H9 (cell line): ENCODE results near the gene DNASE1L1. TPM values are rescaled to one million over a fixed set of nuclear protein-coding genes. Genes with fewer than 3 reads are reported as not detected.

Experiments
- DNase-seq: peaks from one replicate; pipeline ENCODE4 v3.0.0-alpha.2; 2017
- H2AFZ ChIP-seq: one replicate; pipeline ENCODE4 v1.6.1; 2013; ENCODE audit warnings: mild to moderate bottlenecking, low read length, control low read depth, moderate library complexity
- H2AK5ac ChIP-seq: 2 replicates; pipeline ENCODE4 v1.6.1; 2013; ENCODE audit warnings: low read length, control low read depth, mixed read lengths; ENCODE audit not compliant: insufficient read length
- H2BK120ac ChIP-seq: one replicate; pipeline ENCODE4 v1.6.1; 2013; ENCODE audit warnings: low read depth, mild to moderate bottlenecking, low read length, control low read depth, inconsistent platforms; ENCODE audit not compliant: poor library complexity, severe bottlenecking
- H2BK12ac ChIP-seq: 2 replicates; pipeline ENCODE4 v1.6.1; 2013; ENCODE audit warnings: low read length, control low read depth, mixed read lengths, low read depth; ENCODE audit not compliant: insufficient read length
- H2BK15ac ChIP-seq: 2 replicates; pipeline ENCODE4 v1.6.1; 2013; ENCODE audit warnings: low read depth, low read length, control low read depth
- H2BK20ac ChIP-seq: one replicate; pipeline ENCODE4 v1.6.1; 2013; ENCODE audit warnings: low read depth, mild to moderate bottlenecking, low read length, control low read depth, inconsistent platforms; ENCODE audit not compliant: poor library complexity, severe bottlenecking
- H2BK5ac ChIP-seq: 2 replicates; pipeline ENCODE4 v1.6.1; 2013; ENCODE audit warnings: low read length, control low read depth, mixed read lengths; ENCODE audit not compliant: insufficient read length
- H3K14ac ChIP-seq: 2 replicates; pipeline ENCODE4 v1.6.1; 2013; ENCODE audit warnings: low read length, control low read depth; ENCODE audit not compliant: insufficient read depth
- H3K18ac ChIP-seq: 2 replicates; pipeline ENCODE4 v1.6.1; 2013; ENCODE audit warnings: low read depth, mild to moderate bottlenecking, mixed read lengths, low read length, control low read depth; ENCODE audit not compliant: insufficient read length
- H3K23ac ChIP-seq: 2 replicates; pipeline ENCODE4 v1.6.1; 2013; ENCODE audit warnings: low read length, control low read depth, mixed read lengths, low read depth; ENCODE audit not compliant: insufficient read length
- H3K23me2 ChIP-seq: 2 replicates; pipeline ENCODE4 v1.6.1; 2013; ENCODE audit warnings: low read depth, mild to moderate bottlenecking, mixed read lengths, low read length, control low read depth; ENCODE audit not compliant: insufficient read length, poor library complexity, severe bottlenecking
- H3K27ac ChIP-seq: 2 replicates; pipeline ENCODE4 v1.5.1; 2013; ENCODE audit warnings: low read length, control low read depth, mixed read lengths, low read depth; ENCODE audit not compliant: insufficient read length
- H3K27me3 ChIP-seq: 2 replicates; pipeline ENCODE4 v1.6.1; 2013; ENCODE audit warnings: low read length, control low read depth, inconsistent platforms; ENCODE audit not compliant: insufficient read depth
- H3K4ac ChIP-seq: 2 replicates; pipeline ENCODE4 v1.6.1; 2013; ENCODE audit warnings: low read depth, mild to moderate bottlenecking, control low read depth, inconsistent platforms, low read length, moderate library complexity
- H3K4me1 ChIP-seq: 2 replicates; pipeline ENCODE4 v1.6.1; 2013; ENCODE audit warnings: low read length, control low read depth, inconsistent platforms; ENCODE audit not compliant: insufficient read depth
- H3K4me2 ChIP-seq: 2 replicates; pipeline ENCODE4 v1.6.1; 2013; ENCODE audit warnings: low read length, control low read depth, mixed read lengths; ENCODE audit not compliant: insufficient read length, insufficient read depth
- H3K56ac ChIP-seq: 2 replicates; pipeline ENCODE4 v1.6.1; 2013; ENCODE audit warnings: low read depth, mild to moderate bottlenecking, mixed read lengths, low read length, control low read depth; ENCODE audit not compliant: insufficient read length
- H3K79me1 ChIP-seq: 2 replicates; pipeline ENCODE4 v1.6.1; 2013; ENCODE audit warnings: low read depth, mild to moderate bottlenecking, moderate library complexity, low read length, control low read depth, inconsistent platforms; ENCODE audit not compliant: insufficient read depth, poor library complexity, severe bottlenecking
- H3K79me2 ChIP-seq: 2 replicates; pipeline ENCODE4 v1.6.1; 2013; ENCODE audit warnings: low read length, control low read depth, inconsistent platforms; ENCODE audit not compliant: insufficient read depth
- H3K9ac ChIP-seq: 2 replicates; pipeline ENCODE4 v1.6.1; 2013; ENCODE audit warnings: low read length, control low read depth, mixed read lengths; ENCODE audit not compliant: insufficient read length; ENCODE audit errors: extremely low read depth
- H3K9me3 ChIP-seq: one replicate; pipeline ENCODE4 v1.6.1; 2013; ENCODE audit warnings: low read depth, low read length, inconsistent platforms; ENCODE audit not compliant: control insufficient read depth
- H3T11ph ChIP-seq: one replicate; pipeline ENCODE4 v1.6.1; 2013; ENCODE audit warnings: mild to moderate bottlenecking, low read length, control low read depth, inconsistent platforms
- H4K20me1 ChIP-seq: one replicate; pipeline ENCODE4 v1.6.1; 2013; ENCODE audit not compliant: control insufficient read depth, insufficient read length, insufficient read depth
- H4K5ac ChIP-seq: 2 replicates; pipeline ENCODE4 v1.6.1; 2013; ENCODE audit warnings: low read depth, mild to moderate bottlenecking, mixed read lengths, low read length, control low read depth; ENCODE audit not compliant: insufficient read length
- H4K8ac ChIP-seq: replicated peaks from 2 replicates; pipeline ENCODE4 v1.6.1; 2013; ENCODE audit warnings: low read length, control low read depth, mixed read lengths, low read depth; ENCODE audit not compliant: insufficient read length
- H4K91ac ChIP-seq: 2 replicates; pipeline ENCODE4 v1.6.1; 2013; ENCODE audit warnings: low read depth, mild to moderate bottlenecking, moderate library complexity, mixed read lengths, low read length, control low read depth; ENCODE audit not compliant: insufficient read length
- H3K27ac Mint-ChIP-seq, 3 experiments: 2 replicates in 2 of 3; 3 replicates in 1 of 3; pipeline ENCODE4 v1.8.0; 2020 to 2021; ENCODE audit warnings: mixed read lengths in 3 of 3, mild to moderate bottlenecking in 1 of 3, moderate library complexity in 1 of 3
- H3K27me3 Mint-ChIP-seq: 2 replicates; pipeline ENCODE4 v1.8.0; 2021; ENCODE audit warnings: low read depth, mild to moderate bottlenecking, moderate library complexity, mixed read lengths
- H3K36me3 Mint-ChIP-seq, 3 experiments: 2 replicates in 2 of 3; 3 replicates in 1 of 3; pipeline ENCODE4 v1.8.0; 2020 to 2021; ENCODE audit warnings: low read depth in 3 of 3, mixed read lengths in 3 of 3; ENCODE audit not compliant: insufficient read depth in 1 of 3
- H3K4me1 Mint-ChIP-seq, 2 experiments: 2 replicates each; pipeline ENCODE4 v1.8.0; 2020; ENCODE audit warnings: mixed read lengths in 2 of 2
- H3K4me3 Mint-ChIP-seq, 2 experiments: 2 replicates in 1 of 2; 3 replicates in 1 of 2; pipeline ENCODE4 v1.8.0; 2020 to 2021; ENCODE audit warnings: mild to moderate bottlenecking in 2 of 2, mixed read lengths in 2 of 2, moderate library complexity in 1 of 2
- H3K9me3 Mint-ChIP-seq, 2 experiments: 2 replicates in 1 of 2; 3 replicates in 1 of 2; pipeline ENCODE4 v1.8.0; 2020; ENCODE audit warnings: mild to moderate bottlenecking in 2 of 2, mixed read lengths in 2 of 2, moderate library complexity in 1 of 2
- CTCF ChIP-seq: fragments of 200-600 bp; sonication (generic); conservative IDR thresholded peaks from 3 replicates; pipeline ENCODE4 v1.8.0; 2021; ENCODE audit warnings: antibody characterized with exemption, mild to moderate bottlenecking
- WGBS: extraction: QIAGEN DNeasy Blood & Tissue Kit; methylation state at CpG from one replicate; pipeline ENCODE4 v1.1.7; 2013; ENCODE audit warnings: missing lambda C conversion rate, low lambda C conversion rate, mixed read lengths; ENCODE audit not compliant: insufficient read length; ENCODE audit errors: extremely low coverage; 5-methylcytosine and 5-hydroxymethylcytosine counted together
- total RNA-seq: library from RNA; stranded (reverse); gene quantifications from 2 replicates; pipeline ENCODE4 v1.2.1, GENCODE V29; 2021

The DNASE1L1 gene
- total RNA-seq, 1 experiment from 2014 or later: 14.5 TPM

GRCh38 chrX:154371789-154372300 is 37.2 kb downstream of the DNASE1L1 start:
- no peaks in the 10 kb centered on the region for H3K9me3 ChIP-seq
- Mint-ChIP-seq H3K27ac (no peak overlapping the region), H3K4me1 (peaks cover 2 to 23% of the 10 kb centered on the region in 2 experiments; a peak in 3 of 4 replicates), H3K4me3 (peak overlapping the region; percentile 54 to 63; a peak in 4 of 5 replicates), H3K27me3 (peaks cover 5% of the 10 kb centered on the region), H3K36me3 (peaks cover 19 to 28% (median 20%) of the 10 kb centered on the region in 3 experiments), H3K9me3 (peaks cover 46 to 50% of the 10 kb centered on the region in 2 experiments)
- no peaks in the 10 kb centered on the region for H3K79me1 ChIP-seq
- H2BK20ac ChIP-seq: no peak overlapping the region
- H3K27ac ChIP-seq: no peak overlapping the region
- no peak overlapping the region for H3K56ac ChIP-seq
- H2BK120ac ChIP-seq: no peak overlapping the region
- H4K8ac ChIP-seq: no peak overlapping the region
- no peak overlapping the region for H3K4ac ChIP-seq
- no CpG with 5 or more reads among the region's 43 CpGs for WGBS
- H3K18ac ChIP-seq: no peak overlapping the region
- H3T11ph ChIP-seq: no peak overlapping the region
- H3K27me3 ChIP-seq: no peaks in the 10 kb centered on the region
- TF ChIP-seq CTCF: no peak
- no peak overlapping the region for H4K5ac ChIP-seq
- H3K79me2 ChIP-seq: peaks cover 17% of the 10 kb centered on the region; the same call in 1 of the 2 replicates
- H2BK12ac ChIP-seq: no peak overlapping the region
- H3K4me1 ChIP-seq: no peaks in the 10 kb centered on the region
- H3K23ac ChIP-seq: no peak overlapping the region
- H2BK15ac ChIP-seq: no peak overlapping the region
- H3K14ac ChIP-seq: no peak overlapping the region; the same call in 1 of the 2 replicates
- H2AFZ ChIP-seq: no peak overlapping the region
- H4K20me1 ChIP-seq: no peaks in the 10 kb centered on the region
- H3K23me2 ChIP-seq: peaks cover 5% of the 10 kb centered on the region
- no peak overlapping the region for H2AK5ac ChIP-seq
- no peak overlapping the region for H2BK5ac ChIP-seq
- no peak overlapping the region for H4K91ac ChIP-seq
- no peak for DNase-seq
- H3K9ac ChIP-seq: no peak overlapping the region
- peak overlapping the region; percentile 34 for H3K4me2 ChIP-seq
